ENCODE data around the gene CCNG2. TPM values are rescaled to one million over a fixed set of nuclear protein-coding genes. Genes with fewer than 3 reads are reported as not detected.

CCNG2 gene
- total and polyA plus RNA-seq, 10 of the 15 experiments (the other 5 are each of a cell fraction or from before 2014, with no cell fraction given), result 1.9 to 70.6 (median 5.9) TPM

DNA sequence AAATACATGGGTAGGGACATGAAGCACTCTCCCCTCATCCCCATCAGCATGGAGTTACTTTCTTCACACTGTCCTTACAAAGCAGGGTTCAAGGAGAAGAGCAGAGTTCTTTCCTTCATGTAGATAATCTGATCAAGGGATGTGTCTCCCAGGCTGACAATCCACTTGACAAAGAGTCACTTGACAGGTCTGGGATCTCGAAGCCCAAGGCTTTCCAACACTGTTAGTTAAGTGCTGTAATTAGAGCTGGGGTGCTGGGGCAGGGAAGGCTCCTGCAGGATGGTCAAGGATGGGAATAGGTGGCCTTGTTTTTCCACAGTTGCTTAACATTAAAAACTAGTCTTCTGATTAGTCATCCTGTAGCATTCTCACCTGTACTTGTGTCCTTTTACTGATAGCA is 38.0 kb downstream of the CCNG2 start (continued):
- TF ChIP-seq, protein P1, sequence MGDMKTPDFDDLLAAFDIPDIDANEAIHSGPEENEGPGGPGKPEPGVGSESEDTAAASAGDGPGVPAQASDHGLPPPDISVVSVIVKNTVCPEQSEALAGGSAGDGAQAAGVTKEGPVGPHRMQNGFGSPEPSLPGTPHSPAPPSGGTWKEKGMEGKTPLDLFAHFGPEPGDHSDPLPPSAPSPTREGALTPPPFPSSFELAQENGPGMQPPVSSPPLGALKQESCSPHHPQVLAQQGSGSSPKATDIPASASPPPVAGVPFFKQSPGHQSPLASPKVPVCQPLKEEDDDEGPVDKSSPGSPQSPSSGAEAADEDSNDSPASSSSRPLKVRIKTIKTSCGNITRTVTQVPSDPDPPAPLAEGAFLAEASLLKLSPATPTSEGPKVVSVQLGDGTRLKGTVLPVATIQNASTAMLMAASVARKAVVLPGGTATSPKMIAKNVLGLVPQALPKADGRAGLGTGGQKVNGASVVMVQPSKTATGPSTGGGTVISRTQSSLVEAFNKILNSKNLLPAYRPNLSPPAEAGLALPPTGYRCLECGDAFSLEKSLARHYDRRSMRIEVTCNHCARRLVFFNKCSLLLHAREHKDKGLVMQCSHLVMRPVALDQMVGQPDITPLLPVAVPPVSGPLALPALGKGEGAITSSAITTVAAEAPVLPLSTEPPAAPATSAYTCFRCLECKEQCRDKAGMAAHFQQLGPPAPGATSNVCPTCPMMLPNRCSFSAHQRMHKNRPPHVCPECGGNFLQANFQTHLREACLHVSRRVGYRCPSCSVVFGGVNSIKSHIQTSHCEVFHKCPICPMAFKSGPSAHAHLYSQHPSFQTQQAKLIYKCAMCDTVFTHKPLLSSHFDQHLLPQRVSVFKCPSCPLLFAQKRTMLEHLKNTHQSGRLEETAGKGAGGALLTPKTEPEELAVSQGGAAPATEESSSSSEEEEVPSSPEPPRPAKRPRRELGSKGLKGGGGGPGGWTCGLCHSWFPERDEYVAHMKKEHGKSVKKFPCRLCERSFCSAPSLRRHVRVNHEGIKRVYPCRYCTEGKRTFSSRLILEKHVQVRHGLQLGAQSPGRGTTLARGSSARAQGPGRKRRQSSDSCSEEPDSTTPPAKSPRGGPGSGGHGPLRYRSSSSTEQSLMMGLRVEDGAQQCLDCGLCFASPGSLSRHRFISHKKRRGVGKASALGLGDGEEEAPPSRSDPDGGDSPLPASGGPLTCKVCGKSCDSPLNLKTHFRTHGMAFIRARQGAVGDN (IDR thresholded peaks at IDR 0.05), result no peak
- TF ChIP-seq SMAD1 (IDR thresholded peaks at IDR 0.05; ENCODE audit: low read depth, partially characterized antibody), result no peak
- TF ChIP-seq POU2F2 (IDR thresholded peaks at IDR 0.05; ENCODE audit: borderline replicate concordance, low read depth, low read length), result no peak
- no peak for TF ChIP-seq NR2F1 (conservative IDR thresholded peaks at IDR 0.05)
- no peak for TF ChIP-seq NFYB (IDR thresholded peaks at IDR 0.05; ENCODE audit: insufficient read depth, low read depth, low read length)
- no peak for TF ChIP-seq JUND (IDR thresholded peaks at IDR 0.05; ENCODE audit: low read depth, low read length)
- TF ChIP-seq, protein P2, sequence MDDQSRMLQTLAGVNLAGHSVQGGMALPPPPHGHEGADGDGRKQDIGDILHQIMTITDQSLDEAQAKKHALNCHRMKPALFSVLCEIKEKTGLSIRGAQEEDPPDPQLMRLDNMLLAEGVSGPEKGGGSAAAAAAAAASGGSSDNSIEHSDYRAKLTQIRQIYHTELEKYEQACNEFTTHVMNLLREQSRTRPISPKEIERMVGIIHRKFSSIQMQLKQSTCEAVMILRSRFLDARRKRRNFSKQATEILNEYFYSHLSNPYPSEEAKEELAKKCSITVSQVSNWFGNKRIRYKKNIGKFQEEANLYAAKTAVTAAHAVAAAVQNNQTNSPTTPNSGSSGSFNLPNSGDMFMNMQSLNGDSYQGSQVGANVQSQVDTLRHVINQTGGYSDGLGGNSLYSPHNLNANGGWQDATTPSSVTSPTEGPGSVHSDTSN (IDR thresholded peaks at IDR 0.05; ENCODE audit: insufficient replicate concordance, low read depth, low read length), result no peak
- TF ChIP-seq, protein P3, sequence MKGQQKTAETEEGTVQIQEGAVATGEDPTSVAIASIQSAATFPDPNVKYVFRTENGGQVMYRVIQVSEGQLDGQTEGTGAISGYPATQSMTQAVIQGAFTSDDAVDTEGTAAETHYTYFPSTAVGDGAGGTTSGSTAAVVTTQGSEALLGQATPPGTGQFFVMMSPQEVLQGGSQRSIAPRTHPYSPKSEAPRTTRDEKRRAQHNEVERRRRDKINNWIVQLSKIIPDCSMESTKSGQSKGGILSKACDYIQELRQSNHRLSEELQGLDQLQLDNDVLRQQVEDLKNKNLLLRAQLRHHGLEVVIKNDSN (IDR thresholded peaks at IDR 0.05; ENCODE audit: borderline replicate concordance, extremely low read length, insufficient read depth, low read depth, low read length), result no peak

Data from GM12878 (cell line).